GM10248 (cell line): ENCODE results near the gene BRF1.
"Not testable (repeated sequence)": the region's sequence is repeated elsewhere in the genome, so short reads cannot be mapped to it uniquely, and the experiment has no call there.

ENCODE experiments used
- CTCF ChIA-PET: fragments of 300-600 bp; sonication (Branson Sonifier 250); formaldehyde crosslinking; extraction: SDS; loops from one replicate; lab custom pipeline; 2021; ENCODE audit warnings: antibody characterized with exemption; lab: Yijun Ruan, JAX
- POLR2A ChIA-PET: fragments of 350-650 bp; sonication (Branson Sonifier 250); formaldehyde crosslinking; extraction: SDS; loops from one replicate; lab custom pipeline; 2020; ENCODE audit warnings: antibody characterized with exemption; lab: Yijun Ruan, JAX
- DNase-seq: peaks from one replicate; pipeline ENCODE4 v3.0.0; 2012; ENCODE audit errors: extremely low spot score
- TF ChIP-seq, protein P1 (sequence below): IDR thresholded peaks from 2 replicates; pipeline ENCODE4 v1.5.1; 2012; ENCODE audit warnings: mild to moderate bottlenecking, low read depth; ENCODE audit errors: extremely low read depth, missing control alignments, control extremely low read depth

BRF1 gene

DNA sequence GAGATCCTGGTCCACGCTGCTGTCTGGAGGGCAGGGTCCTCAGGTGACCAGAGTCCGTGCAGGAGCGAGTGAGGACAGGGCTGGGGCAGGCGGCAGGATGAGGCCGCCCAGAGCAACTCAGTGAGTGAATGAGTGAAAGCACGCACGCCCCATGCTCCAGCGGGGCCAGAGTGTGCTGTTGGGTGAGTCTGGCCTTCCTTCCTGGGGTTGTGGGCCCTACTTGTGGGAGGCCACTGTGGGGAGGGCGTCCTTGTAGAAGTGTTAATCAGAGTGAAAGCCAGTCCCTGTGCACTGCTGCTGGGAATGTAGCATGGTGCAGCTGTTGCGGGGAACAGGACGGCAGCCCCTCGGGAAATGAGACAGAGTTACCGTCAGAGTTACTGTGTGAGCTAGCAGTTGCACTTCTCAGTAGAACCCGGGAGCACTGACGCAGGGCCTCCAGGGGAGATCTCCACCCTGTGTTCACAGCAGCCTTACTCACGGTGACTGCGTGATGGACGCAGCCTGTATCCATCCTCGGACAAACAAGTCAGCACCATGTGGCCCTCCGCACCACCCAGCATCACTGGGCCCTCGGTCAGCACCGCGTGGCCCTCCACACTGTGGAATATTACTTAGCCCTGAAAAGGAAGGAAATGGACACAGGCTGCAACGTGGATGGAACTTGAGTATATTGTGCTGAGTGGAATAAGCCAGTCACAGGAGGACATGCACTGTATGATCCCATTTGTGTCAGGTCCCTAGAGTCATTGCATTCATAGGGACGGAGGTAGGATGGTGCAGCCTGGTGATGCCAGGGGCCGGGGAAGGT, 35.9 kb upstream of the BRF1 start:
- TF ChIP-seq, protein P1, sequence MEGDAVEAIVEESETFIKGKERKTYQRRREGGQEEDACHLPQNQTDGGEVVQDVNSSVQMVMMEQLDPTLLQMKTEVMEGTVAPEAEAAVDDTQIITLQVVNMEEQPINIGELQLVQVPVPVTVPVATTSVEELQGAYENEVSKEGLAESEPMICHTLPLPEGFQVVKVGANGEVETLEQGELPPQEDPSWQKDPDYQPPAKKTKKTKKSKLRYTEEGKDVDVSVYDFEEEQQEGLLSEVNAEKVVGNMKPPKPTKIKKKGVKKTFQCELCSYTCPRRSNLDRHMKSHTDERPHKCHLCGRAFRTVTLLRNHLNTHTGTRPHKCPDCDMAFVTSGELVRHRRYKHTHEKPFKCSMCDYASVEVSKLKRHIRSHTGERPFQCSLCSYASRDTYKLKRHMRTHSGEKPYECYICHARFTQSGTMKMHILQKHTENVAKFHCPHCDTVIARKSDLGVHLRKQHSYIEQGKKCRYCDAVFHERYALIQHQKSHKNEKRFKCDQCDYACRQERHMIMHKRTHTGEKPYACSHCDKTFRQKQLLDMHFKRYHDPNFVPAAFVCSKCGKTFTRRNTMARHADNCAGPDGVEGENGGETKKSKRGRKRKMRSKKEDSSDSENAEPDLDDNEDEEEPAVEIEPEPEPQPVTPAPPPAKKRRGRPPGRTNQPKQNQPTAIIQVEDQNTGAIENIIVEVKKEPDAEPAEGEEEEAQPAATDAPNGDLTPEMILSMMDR: no peak
- ChIA-PET POLR2A (no interaction called here), CTCF (no interaction called here)
- no peak for DNase-seq

- DNase-seq: no peak
- TF ChIP-seq, protein P1: no peak
- CTCF ChIA-PET: interaction anchor here (1.7 kb wide), 1 partner anchor 133 kb away, joined by 4 read pairs; no protein-coding TSS in a partner anchor
- POLR2A ChIA-PET: no interaction called here
Observed at GRCh38 chr14:105335735-105336476, 35.1 kb upstream of the BRF1 start.

GRCh38 chr14:105335231-105335542, 34.4 kb upstream of the BRF1 start:
- POLR2A ChIA-PET, DNase-seq: not testable (repeated sequence)
- CTCF ChIA-PET: interaction anchor here (1.2 to 1.7 kb wide), 2 partner anchors 132 to 1082 kb away, joined by 4 read pairs; no protein-coding TSS in a partner anchor

GRCh38 chr14:105334383-105335230, 33.8 kb upstream of the BRF1 start:
- CTCF ChIA-PET: interaction anchor here (0.7 to 1.7 kb wide), 7 partner anchors 12 to 1083 kb away, joined by 3 to 4 read pairs (median 4); no protein-coding TSS in a partner anchor
- TF ChIP-seq, protein P1: no peak
- POLR2A ChIA-PET: no interaction called here
- DNase-seq: no peak

- TF ChIP-seq, protein P1: no peak
- ChIA-PET CTCF (interaction anchor here (0.9 to 1.7 kb wide), 7 partner anchors 11 to 1084 kb away, joined by 3 to 4 read pairs (median 4); no protein-coding TSS in a partner anchor), POLR2A (no interaction called here)
- DNase-seq: no peak
Observed at GRCh38 chr14:105333613-105334364, 33.0 kb upstream of the BRF1 start.

DNA sequence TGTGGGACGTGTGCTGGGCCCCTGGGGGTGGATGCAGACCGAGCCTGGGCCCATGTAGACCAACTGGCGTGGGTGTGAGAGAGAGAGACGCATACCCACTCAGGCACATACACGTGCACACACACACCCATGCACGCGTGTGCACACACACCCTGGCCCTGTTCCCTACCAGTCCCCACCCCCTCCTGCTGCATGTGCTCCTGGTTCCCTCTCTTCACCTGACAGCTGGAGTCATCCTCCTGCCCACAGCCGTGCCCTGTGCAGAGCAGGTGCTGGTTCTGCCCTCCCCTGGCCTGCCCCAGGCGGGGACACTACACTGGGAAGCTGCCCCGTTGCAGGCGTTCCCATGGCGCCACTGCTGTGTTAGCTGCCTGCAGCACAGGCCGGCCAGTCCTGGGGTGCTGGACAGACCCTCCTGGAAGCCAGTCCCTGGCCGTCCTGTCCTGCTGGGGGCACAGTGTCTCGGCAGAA, 32.3 kb upstream of the BRF1 start:
- no peak for DNase-seq
- CTCF ChIA-PET: interaction anchor here (1.2 to 1.3 kb wide), 2 partner anchors 16 to 33 kb away, joined by 3 read pairs; no protein-coding TSS in a partner anchor
- TF ChIP-seq, protein P1: no peak
- POLR2A ChIA-PET: no interaction called here
